Measurements from ENCODE around the gene CDC26.
"Not testable (repeated sequence)": the region's sequence is repeated elsewhere in the genome, so short reads cannot be mapped to it uniquely, and the experiment has no call there.

CDC26 gene

DNA sequence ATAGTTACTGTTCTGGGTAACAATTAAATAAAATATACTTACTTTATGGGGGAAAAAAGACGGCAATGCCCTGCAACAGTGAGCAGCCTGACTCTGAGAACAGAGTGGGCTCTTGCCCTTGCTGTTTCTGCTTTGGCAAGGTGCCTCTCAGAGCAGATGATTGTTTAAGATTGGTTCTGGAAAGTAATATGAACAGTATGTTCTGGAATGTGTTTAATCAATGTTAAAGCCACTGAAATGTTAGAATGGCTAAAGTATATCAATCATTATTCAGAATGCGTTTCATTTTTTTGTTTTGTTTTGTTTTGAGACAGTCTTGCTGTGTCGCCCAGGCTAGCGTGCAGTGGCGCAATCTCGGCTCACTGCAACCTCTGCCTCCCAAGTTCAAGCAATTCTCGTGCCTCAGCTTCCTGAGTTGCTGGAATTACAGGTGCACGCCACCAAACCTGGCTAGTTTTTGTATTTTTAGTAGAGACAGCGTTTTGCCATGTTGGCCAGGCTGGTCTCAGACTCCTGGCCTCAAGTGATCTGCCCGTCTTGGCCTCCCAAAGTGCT is 39.6 kb downstream of the CDC26 start:
- DNase-seq, result not testable (repeated sequence)

DNA sequence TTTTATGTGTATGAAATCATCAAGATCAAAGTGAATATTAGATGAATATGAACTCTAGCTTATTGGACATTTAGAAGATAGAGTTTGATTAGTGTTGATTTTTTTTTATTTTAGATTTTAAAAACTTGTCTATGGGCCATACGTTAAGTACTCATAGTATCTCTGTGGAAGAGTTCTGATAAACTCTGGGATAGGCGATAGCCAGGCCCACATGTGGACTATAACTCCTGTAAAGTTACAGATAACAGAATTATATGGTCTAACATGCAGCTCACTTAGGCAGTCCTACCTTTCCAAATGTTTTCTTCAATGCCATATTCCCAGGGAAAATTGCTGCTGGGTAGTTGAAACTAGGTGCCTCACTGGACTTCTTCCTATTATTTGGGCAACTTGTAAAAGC is 43.7 kb downstream of the CDC26 start:
- DNase-seq, result no peak

DNA sequence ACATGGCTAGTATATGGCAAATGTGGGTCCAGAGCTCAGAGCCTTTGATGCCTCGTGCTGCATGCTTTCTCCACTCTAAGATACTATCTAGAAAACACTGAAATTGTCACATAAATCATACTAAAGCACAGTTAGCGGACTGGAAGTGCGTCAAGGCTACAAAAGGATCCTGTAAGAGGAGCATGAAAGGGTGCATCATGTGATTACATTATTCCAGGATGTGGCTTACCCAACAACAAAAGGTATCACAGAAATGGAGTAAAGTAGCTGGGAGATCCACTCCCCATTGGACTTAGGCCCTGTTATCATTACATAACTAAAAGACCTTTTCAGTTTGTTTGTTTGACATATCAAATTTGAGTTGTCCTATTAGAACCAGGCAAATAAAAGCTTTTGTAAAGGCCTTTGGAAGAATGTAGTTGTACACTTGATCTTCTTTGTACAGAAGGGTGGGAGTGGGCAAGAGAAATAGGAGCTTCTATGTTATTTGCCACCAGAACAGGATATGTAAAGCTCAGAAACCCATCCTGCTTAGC is 47.2 kb downstream of the CDC26 start:
- no peak for DNase-seq

GRCh38 chr9:113227436-113227835 is 47.9 kb downstream of the CDC26 start:
- no peak for DNase-seq

GRCh38 chr9:113223963-113224362 is 51.4 kb downstream of the CDC26 start:
- no peak for DNase-seq

- DNase-seq, result peak; percentile 69
Measured at GRCh38 chr9:113222482-113222841, 52.9 kb downstream of the CDC26 start.

DNA sequence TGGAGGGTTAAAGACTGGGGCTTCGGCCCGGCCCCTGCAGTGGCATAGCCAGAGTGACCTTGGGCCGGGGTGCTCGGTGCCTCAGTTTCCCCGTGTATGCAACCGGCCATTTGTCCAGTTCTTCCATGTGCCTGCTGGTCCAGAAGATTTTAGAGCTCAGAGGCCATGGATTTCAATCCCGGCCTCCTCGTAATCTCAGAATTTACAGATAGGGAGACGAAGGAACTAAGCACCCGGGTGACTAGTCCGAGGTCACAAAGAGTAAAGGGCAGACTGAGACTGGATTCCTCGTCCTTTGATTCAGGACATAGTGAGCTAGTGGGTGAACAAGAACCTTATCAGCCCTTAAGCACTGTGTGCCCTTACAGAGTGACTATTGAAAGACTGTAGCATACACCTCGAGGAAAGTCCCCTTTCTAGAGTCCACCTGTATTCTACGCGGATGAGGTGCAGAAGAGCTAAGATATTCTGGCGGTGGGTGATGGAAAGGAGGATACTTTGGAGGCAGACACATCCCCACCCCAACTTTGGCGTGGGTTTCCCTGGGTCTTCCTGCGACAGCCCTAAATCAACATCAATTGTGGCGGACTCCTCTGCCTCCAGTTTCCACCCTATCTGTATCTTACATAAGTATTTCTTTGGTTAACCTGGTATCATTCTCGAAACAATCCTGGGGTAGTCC is 53.4 kb downstream of the CDC26 start:
- DNase-seq, result peak; percentile 39

DNA sequence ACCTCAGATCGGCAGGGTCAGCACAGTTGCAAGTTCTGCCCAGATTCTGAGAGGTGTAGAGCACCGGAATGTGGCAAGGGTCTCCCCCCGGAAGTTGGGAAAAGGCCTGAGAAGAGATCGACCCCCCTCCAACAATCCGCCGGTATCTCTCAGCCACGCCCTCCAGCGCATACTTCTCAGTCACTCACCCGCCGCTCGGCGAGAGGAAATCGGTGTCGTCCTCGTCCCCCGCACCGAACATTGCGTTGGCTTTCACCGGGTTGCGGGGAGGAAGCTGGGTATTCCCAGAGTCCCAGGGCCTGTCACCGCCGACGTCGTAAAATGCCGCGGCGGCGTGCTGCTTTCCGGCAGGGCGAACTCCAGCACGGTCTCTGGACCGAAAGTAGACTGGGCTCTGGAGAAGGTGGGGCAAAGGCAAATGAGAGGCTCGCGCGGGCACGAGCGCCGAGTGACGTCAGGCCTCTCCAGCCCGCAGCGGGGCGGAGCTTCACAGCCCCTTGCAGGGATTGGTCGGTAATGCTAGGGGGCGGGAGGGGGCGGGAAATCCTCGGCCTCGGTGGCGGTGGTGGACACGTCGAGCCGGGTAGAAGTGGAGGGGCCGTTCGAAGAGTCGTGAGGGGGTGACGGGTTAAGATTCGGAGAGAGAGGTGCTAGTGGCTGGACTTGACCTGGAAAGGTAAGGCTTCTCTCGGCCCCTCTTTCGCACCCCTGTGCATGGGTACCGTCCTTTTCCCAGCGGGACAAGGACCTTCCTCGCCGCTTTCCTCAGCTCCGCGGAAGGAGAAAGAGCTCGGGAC is 54.2 kb downstream of the CDC26 start, which contains the start of the genes FKBP15 and SLC31A1:
TSS of gene FKBP15 (minus strand) at position 275 of the 797 bp plus-strand sequence. CDS start at position 241, 34 bp downstream.
TSS of gene SLC31A1 (plus strand) at position 542 of the 797 bp plus-strand sequence. CDS start 34,605 bp downstream, outside the sequence.
- peak; percentile 98 for DNase-seq

GRCh38 chr9:113220467-113221002 is 54.8 kb downstream of the CDC26 start:
- no peak for DNase-seq

GRCh38 chr9:113219969-113220368 is 55.4 kb downstream of the CDC26 start:
- DNase-seq, result no peak

DNA sequence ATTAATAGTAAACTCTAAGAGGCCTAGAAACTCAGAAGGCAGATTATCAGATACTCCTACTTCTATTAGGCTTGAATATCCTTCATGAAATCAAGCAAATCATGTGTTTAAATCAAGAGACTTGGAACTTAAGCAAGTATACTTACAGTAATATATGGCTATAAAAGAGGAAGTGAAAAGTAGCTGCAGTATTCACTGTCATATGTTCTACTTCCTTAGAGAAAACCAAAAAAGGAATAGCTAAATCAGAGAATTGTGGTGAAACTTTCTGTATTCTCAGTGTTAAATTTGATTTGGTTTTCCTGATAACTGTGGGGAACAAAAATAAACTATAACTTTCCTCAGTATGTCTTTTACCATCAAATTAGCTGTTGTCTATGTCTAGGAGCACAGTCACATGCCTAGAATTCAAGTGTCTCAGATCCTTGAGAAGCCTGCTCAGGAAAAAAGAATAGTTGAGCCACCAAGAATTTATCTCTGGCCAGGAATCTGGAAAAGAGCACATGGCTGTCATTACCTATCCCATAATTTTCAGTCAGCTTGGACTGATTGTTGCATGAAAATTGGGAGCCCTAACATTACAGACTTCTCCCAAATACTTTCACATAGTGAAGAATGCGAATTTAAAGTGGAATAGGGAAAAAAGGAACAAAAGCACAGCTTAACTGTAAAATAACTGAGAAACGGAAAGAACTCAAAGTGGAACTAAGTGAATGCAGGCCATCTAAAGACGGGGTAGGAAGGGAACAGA is 56.0 kb downstream of the CDC26 start:
- no peak for DNase-seq
